ENCODE data around the gene CHST9. TPM values are rescaled to one million over a fixed set of nuclear protein-coding genes. Genes with fewer than 3 reads are reported as not detected.

Gene CHST9
- total RNA-seq, 2 experiments from 2014 or later, result not detected

DNA sequence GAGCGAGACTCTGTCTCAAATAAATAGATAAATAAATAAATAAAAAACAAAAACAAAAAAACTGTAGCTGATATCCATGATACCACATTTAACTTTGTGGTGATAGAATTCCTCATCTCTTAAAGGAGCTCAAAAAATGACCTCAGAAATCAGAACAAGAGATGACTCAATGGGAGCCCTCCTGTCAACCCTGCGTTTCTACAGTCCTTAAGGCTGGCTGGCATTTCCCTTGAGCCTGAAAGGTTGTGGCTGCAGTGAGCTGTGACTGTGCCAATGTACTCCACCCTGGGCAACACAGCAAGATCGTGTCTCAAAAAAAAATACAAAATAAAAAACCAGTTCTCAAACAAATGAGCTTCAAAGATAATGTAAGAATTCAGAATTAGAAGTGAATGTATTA, 40.4 kb downstream of the CHST9 start:
- intact Hi-C loops (cut with DNase I, micrococcal nuclease), result no loop called here
- ATAC-seq (ENCODE audit: poor library complexity) (no peak), DNase-seq (no peak)
- no peaks in the 10 kb centered on the region for H3K4me1 ChIP-seq (ENCODE audit: insufficient read depth, low read length)
- no peak overlapping the region for H3K27ac ChIP-seq (ENCODE audit: low read depth in 1 of 2, low read length in 2 of 2)
- H3K4me3 ChIP-seq (ENCODE audit: low read length), result no peak overlapping the region
- H3K27ac Mint-ChIP-seq, result no peak overlapping the region
- no peaks in the 10 kb centered on the region for H3K27me3 ChIP-seq (ENCODE audit: control insufficient read depth in 1 of 2, insufficient read depth in 2 of 2, low read length in 2 of 2)
- peaks cover 6 to 15% of the 10 kb centered on the region in 2 experiments for H3K9me3 ChIP-seq (ENCODE audit: control insufficient read depth in 1 of 2, insufficient read depth in 1 of 2, low read length in 2 of 2)
- TF ChIP-seq, protein P1, sequence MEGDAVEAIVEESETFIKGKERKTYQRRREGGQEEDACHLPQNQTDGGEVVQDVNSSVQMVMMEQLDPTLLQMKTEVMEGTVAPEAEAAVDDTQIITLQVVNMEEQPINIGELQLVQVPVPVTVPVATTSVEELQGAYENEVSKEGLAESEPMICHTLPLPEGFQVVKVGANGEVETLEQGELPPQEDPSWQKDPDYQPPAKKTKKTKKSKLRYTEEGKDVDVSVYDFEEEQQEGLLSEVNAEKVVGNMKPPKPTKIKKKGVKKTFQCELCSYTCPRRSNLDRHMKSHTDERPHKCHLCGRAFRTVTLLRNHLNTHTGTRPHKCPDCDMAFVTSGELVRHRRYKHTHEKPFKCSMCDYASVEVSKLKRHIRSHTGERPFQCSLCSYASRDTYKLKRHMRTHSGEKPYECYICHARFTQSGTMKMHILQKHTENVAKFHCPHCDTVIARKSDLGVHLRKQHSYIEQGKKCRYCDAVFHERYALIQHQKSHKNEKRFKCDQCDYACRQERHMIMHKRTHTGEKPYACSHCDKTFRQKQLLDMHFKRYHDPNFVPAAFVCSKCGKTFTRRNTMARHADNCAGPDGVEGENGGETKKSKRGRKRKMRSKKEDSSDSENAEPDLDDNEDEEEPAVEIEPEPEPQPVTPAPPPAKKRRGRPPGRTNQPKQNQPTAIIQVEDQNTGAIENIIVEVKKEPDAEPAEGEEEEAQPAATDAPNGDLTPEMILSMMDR (IDR thresholded peaks at IDR 0.05), result no peak
- H3K4me3 Mint-ChIP-seq, result no peak overlapping the region
- no peaks in the 10 kb centered on the region for H3K4me1 Mint-ChIP-seq (ENCODE audit: low read depth)
- POLR2A ChIA-PET, result no interaction called here
- H3K27me3 Mint-ChIP-seq, result no peaks in the 10 kb centered on the region
- no peaks in the 10 kb centered on the region for H3K36me3 ChIP-seq (ENCODE audit: insufficient read depth, low read length)
- H3K9me3 Mint-ChIP-seq, result no peaks in the 10 kb centered on the region
- CTCF ChIA-PET, result no interaction called here
- H3K36me3 Mint-ChIP-seq (ENCODE audit: low read depth), result no peaks in the 10 kb centered on the region

DNA sequence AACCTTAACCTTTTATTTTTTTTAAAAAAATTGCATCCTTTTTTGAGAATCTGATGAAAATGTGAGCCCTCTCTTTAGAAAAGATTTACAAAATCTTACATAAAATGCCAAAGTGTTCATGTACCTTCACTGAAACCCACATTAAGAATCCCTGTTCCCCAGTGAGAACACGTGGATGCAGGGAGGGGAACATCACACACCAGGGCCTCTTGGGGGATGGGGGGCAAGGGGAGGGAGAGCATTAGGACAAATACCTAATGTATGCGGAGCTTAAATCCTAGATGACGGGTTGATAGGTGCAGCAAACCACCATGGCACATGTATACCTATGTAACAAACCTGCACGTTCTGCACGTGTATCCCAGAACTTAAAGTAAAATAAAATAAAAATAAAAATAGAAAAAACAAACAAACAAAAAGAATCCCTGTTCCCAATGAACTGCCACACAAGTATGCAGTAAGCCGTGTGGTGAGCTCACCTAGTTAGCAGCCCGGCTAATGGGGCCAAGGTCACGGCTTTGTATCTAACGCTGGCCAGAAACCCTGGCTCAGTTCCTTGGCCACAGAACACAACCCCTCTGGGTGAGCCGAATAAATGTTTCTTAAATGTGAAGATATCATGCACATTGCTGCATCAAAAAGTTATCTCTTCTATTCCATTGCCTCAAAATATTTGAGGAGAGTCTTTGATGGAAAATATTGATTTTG, 41.4 kb downstream of the CHST9 start:
- intact Hi-C loops (cut with DNase I, micrococcal nuclease), result no loop called here
- H3K4me3 ChIP-seq (ENCODE audit: low read length), result no peak overlapping the region
- Mint-ChIP-seq H3K36me3 (ENCODE audit: low read depth) (no peaks in the 10 kb centered on the region), H3K4me1 (ENCODE audit: low read depth) (no peaks in the 10 kb centered on the region), H3K27me3 (no peaks in the 10 kb centered on the region), H3K4me3 (no peak overlapping the region), H3K9me3 (no peaks in the 10 kb centered on the region), H3K27ac (no peak overlapping the region)
- ATAC-seq (ENCODE audit: poor library complexity) (no peak), DNase-seq (no peak)
- H3K9me3 ChIP-seq (ENCODE audit: control insufficient read depth in 1 of 2, insufficient read depth in 1 of 2, low read length in 2 of 2), result peaks cover 0 to 15% of the 10 kb centered on the region in 2 experiments
- ChIA-PET POLR2A (no interaction called here), CTCF (no interaction called here)
- TF ChIP-seq, protein P1 (IDR thresholded peaks at IDR 0.05), result no peak
- no peaks in the 10 kb centered on the region for H3K27me3 ChIP-seq (ENCODE audit: control insufficient read depth in 1 of 2, insufficient read depth in 2 of 2, low read length in 2 of 2)
- H3K4me1 ChIP-seq (ENCODE audit: insufficient read depth, low read length), result no peaks in the 10 kb centered on the region
- no peak overlapping the region for H3K27ac ChIP-seq (ENCODE audit: low read depth in 1 of 2, low read length in 2 of 2)
- H3K36me3 ChIP-seq (ENCODE audit: insufficient read depth, low read length), result no peaks in the 10 kb centered on the region

DNA sequence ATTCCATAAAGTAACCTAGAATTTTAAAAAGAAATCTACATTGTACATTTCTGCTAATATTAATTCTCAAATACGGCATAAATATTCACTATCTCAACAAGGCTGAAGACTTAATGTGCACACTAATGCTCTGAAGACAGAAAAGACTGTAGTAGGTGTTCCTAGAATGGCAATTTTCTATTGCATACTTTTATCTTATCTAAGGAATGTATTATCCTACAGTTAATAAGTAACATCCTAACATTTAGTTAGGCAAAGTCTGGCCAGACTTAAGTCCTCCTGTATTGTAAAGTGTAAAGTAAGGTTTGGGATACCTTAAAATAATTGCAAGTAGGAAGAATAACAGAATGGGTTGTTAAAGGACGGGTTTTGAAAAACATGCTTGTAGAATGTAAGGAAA, 42.2 kb downstream of the CHST9 start:
- intact Hi-C loops (cut with DNase I, micrococcal nuclease), result no loop called here
- no peaks in the 10 kb centered on the region for H3K27me3 Mint-ChIP-seq
- Histone ChIP-seq H3K27ac (ENCODE audit: low read depth in 1 of 2, low read length in 2 of 2) (no peak overlapping the region), H3K27me3 (ENCODE audit: control insufficient read depth in 1 of 2, insufficient read depth in 2 of 2, low read length in 2 of 2) (no peaks in the 10 kb centered on the region), H3K36me3 (ENCODE audit: insufficient read depth, low read length) (no peaks in the 10 kb centered on the region), H3K4me3 (ENCODE audit: low read length) (no peak overlapping the region), H3K9me3 (ENCODE audit: control insufficient read depth in 1 of 2, insufficient read depth in 1 of 2, low read length in 2 of 2) (peaks cover 0 to 15% of the 10 kb centered on the region in 2 experiments), H3K4me1 (ENCODE audit: insufficient read depth, low read length) (no peaks in the 10 kb centered on the region)
- ChIA-PET CTCF (no interaction called here), POLR2A (no interaction called here)
- H3K4me1 Mint-ChIP-seq (ENCODE audit: low read depth), result no peaks in the 10 kb centered on the region
- TF ChIP-seq, protein P1 (IDR thresholded peaks at IDR 0.05), result no peak
- no peak overlapping the region for H3K27ac Mint-ChIP-seq
- DNase-seq (no peak), ATAC-seq (ENCODE audit: poor library complexity) (no peak)
- no peaks in the 10 kb centered on the region for H3K36me3 Mint-ChIP-seq (ENCODE audit: low read depth)
- no peak overlapping the region for H3K4me3 Mint-ChIP-seq
- no peaks in the 10 kb centered on the region for H3K9me3 Mint-ChIP-seq

Measured in CD4-positive, alpha-beta T cell (primary cell).